Skeletal muscle cell (primary cell): ENCODE data around the gene CTU2.
"Not testable (repeated sequence)": the region's sequence is repeated elsewhere in the genome, so short reads cannot be mapped to it uniquely, and the experiment has no call there.

Experiments
- DNase-seq: peaks from one replicate; pipeline ENCODE4 v3.0.0-alpha.2; 2010; ENCODE audit warnings: low read depth
- H3K4me3 ChIP-seq: 2 replicates; pipeline ENCODE4 v1.5.1; 2011; ENCODE audit warnings: low read depth, mild to moderate bottlenecking, control low read depth, low read length, moderate library complexity

CTU2 gene

DNA sequence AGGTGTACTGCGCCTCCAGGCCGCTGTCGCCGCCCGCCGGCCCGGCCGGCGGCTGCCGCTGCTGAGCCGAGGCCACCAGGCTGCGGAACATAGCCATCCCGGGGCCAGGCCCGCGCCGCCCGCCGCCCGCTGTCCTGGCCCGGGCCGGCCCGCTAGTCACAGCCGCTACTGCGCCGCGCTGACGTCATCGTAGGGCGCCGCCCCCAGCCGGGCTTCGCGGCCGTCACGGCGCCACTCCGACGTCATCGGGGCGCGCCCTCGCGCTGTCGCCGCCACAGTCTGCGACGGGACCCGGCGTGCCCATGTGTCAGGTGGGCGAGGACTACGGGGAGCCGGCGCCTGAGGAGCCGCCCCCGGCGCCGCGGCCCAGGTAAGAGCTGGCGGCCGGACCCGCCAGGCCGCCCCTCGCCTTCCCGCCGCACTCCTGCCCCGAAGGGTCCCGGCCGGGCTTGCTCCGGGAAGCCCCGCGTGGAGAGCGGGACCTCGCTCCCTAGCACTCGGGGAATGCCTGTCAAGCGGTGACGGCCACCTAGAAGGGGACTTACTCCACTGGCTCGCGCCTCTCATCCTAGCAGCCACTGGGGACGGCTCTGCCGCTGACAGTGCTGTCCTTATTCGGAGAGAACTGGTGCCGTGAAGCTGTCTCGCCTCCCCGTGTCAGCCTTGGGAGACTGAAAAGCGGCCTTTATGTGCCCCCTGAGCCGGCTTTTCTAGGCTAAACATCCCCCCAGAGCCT lies at the start of gene CTU2, which contains the start of gene RNF166:
CTU2 (plus strand) TSS at position 275 of the 736 bp plus-strand sequence; CDS start at position 303, 28 bp downstream.
RNF166 (minus strand) TSS at position 180 of the 736 bp plus-strand sequence; CDS start at position 97, 83 bp downstream.
- peak; percentile 54 for DNase-seq

DNA sequence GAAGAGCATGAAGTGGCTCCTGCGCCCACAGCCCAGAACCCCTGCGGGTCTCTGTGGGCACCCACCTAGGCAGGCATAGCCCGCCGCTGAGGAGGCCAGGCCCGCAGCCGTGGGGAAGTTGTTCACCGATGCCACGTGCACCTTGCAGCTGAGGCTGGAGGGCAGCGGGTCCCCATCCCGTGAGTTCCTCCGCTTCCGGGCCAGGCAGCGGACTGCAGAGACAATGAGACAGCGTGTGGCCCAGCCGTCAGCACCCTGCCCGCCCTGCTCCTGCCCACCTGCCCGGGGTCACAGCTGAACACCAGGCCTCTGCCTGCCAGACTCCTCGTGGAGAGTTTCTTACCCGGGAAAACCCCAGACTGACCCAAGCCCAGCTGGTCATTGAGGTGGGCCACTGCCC lies 48.9 kb upstream of the CTU2 start:
- H3K4me3 ChIP-seq = no peak overlapping the region
- no peak for DNase-seq

More for the DNA sequence above, at the start of gene CTU2, which contains the start of gene RNF166:
- peak within 1 kb of the TSS; percentile 99 for H3K4me3 ChIP-seq

DNA sequence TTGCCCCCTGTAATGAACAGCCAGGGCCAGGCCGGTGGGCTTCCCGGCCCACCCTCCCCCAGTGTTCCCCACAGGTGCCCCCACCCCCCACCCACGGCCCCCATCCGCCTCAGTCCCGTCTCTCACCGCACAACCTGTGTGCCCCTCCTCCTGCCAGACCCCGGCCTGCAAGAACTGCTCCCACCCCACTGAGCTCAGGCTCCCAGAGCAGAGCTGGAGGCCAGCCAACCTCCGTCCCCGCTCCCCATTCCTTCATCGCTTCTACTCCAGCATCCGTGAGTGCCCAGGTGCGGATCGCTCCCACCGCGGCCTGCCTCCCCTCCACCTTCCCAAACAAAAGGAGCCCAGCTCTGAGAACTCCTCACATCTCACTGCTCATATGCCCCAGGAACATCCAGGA lies 47.6 kb upstream of the CTU2 start:
- no peak overlapping the region for H3K4me3 ChIP-seq
- DNase-seq = no peak

DNA sequence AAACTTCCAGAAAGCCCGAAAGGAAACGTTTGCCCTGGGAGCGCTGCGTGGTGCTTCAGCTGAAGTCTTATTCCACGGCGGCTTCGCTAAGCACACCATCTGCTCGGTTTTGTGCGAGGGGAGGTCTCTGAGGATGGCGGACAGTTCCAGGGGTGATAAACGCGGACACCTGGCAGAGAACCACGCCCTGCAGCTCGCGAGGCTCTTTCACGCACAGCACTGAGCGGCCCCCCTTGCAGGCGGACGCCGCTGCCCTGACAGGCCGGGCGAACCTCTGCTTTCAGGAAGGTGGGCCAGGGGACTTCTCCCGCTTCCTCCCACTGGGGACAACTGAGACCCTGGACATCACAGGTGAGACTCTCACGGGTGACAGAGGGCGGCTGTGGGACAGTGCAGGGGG lies 47.1 kb upstream of the CTU2 start:
- H3K4me3 ChIP-seq = no peak overlapping the region
- no peak for DNase-seq

DNA sequence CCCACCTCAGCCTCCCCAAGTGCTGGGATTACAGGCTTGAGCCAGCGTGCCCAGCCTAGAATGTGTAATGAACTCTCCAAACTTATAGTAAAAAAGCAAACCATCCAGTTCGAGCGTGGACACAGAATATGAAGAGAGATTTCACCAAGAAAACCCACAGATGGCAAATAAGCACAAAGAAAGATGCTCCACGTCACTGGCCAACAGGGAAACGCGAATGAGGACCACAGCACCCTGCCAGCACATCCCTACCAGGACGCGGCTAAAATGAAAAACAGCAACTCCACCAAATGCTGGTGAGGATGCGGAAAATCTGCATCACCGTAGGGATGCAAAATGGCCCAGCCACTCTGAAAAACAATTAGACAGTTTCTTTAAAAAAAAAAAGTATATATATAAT lies 44.8 kb upstream of the CTU2 start:
- no peak for DNase-seq
- H3K4me3 ChIP-seq = peak overlapping the region; percentile 95

DNA sequence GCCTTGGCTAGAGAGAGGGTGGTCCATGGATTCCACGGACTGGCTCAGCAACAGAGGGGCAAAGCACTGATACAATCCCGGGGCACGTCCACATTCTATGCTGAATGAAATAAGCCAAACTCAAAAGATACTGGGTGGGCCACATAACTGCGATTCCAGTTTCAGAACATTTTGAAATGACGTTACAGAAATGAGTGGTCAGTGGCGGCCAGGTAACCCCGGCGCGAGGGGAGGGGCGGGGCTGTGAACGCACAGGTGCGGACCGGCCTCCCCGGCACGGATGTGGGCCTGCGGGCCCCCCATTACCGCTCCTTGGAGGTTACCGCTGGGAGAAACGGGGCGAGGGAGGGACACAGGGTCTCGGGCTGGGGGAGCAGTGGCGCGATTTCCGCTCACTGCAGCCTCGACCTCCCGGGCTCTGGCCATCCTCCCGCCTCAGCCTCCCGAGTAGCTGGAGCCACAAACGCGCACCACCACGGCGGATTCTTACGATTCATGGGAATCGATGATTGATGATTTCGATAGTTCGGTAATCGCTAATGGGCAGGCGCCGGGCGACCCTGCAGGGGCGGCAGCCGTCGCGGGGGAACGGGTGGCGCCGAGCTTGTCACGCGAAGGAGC lies 44.0 kb upstream of the CTU2 start:
- no peak for DNase-seq
- peak overlapping the region; percentile 95 for H3K4me3 ChIP-seq

DNA sequence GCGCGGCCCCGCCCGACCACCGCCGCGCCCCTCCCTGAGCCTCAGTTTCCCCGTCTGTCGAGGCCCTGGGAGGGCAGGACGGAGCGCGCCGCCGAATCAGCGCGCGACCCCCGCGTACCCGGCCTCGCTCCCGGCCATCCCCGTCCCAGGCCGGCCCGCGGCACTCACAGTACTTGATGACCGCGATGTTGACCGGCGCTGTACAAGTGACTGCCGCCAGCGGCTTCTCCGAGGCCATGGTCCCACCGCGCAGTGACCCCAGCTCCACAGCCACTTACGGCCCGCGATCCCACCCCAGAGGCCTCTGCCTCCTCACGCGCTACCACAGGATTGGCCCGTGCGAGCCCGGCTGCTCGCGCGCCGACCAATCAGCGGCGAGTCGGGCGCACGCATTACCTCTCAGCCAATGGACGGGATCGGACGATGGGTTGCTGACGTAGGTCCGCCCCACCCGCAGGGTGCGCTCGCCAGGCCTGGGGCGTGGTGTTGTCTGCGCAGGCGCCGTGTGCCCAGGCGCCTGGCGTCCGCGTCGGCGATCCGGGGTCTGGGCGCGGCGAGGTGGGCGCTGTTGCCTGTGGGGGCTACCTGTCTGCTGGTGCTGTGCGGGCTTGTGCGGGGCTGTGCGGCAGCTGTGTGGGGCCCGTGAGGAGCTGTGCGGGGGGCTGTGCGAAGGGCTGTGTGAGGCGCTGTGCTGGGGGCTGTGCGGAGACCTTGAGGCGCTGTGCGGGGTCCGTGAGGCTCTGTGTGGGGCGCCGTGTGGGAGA lies 43.3 kb upstream of the CTU2 start, which contains the start of gene MVD:
MVD (minus strand) TSS at position 249 of the 764 bp plus-strand sequence; CDS start at position 238, 11 bp downstream.
- DNase-seq = peak; percentile 96
- H3K4me3 ChIP-seq = peak within 1 kb of the TSS; percentile 95

DNA sequence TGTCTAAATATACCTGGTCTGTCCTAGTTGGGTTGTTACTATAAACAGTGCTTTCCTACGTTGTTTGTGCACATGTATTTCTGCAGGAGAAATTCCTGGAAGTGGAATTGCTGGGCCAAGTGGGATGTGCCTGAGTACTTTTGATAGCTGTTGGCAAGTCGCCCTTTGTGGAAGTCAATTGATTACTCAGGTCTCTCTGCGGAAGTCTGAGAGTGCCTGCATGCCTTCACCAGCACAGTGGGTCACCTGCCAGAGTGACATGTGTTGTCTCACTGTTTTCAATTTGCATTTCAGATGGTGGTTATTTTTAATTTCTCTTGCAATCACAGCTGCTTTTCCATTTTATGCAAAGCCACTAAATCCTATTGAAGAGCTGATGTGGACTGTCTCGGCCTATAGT lies 41.2 kb upstream of the CTU2 start:
- no peak overlapping the region for H3K4me3 ChIP-seq
- DNase-seq = no peak

DNA sequence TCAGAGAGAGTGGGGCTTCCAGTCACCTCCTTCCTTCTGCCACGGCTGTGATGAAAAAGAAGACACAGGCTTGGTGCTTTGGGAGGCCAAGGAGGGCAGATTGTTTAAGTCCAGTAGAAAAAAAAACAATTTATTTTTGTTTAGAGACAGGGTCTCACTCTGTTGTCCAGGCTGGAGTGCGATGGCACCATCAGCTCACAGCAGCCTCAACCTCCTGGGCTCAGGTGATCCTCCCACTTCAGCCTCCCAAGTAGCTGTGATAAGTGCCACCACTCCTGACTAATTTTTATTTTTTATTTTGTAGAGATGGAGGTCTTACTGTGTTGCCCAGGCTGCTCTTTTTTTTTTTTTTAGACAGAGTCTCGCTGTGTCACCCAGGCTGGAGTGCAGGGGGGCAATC lies 40.7 kb upstream of the CTU2 start:
- no peak overlapping the region for H3K4me3 ChIP-seq

DNA sequence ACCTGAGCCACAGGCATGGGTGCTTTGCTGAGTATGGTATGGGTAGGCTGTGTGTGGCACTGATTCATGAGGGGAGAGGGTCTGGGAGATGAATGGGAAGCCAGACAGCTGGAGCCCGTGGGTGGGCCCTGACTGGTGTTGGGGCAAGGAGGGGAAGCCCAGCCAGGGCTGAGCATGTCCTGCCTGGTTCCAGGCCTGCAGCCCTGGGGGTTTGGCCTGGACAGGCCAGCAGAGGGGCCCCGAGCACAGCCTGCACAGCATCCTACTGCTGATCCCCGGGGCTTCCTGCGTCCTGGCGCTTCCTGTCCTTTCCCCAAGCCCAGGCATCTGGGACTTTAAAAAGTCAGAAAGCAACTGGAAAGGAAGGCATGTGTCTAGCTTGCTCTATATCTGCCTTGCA lies 38.8 kb upstream of the CTU2 start:
- no peak for DNase-seq
- H3K4me3 ChIP-seq = no peak overlapping the region

More for the DNA sequence above, 40.7 kb upstream of the CTU2 start:
- no peak for DNase-seq

DNA sequence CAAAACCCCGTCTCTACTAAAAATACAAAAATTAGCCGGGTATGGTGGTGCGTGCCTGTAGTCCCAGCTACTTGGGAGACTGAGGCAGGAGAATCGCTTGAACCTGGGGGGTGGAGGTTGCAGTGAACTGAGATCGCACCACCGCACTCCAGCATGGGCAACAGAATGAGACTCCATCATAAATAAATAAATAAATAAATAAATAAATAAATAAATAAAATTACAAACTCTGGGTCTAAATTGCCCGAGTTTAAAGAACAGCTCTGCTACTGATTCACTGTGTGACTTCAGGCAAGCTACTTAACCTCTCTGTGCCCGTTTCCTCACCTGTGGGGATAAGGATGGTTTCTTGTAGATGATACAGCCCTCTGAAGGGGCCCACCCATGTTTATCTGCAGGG lies 36.8 kb upstream of the CTU2 start:
- DNase-seq, H3K4me3 ChIP-seq: not testable (repeated sequence)

DNA sequence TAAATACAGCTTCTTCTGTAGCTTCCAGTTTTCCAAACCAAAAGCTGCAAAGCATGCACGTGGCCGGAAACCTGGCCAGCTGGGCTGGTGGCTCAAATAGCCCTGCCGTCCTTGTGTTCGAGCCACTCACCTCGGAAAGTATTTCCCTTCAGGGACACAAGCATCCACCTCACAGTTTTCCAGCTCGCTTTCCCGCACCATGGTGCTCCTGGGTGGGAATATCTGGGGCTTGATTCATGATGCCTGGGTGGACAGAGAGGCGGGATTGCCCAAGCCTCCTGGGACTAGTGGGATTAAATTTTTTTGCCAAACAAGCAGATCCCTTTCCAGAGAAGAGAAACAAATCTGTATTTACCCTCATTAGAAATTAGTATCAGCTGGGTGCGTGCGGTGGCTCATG lies 36.3 kb upstream of the CTU2 start:
- no peak overlapping the region for H3K4me3 ChIP-seq
- DNase-seq = no peak

DNA sequence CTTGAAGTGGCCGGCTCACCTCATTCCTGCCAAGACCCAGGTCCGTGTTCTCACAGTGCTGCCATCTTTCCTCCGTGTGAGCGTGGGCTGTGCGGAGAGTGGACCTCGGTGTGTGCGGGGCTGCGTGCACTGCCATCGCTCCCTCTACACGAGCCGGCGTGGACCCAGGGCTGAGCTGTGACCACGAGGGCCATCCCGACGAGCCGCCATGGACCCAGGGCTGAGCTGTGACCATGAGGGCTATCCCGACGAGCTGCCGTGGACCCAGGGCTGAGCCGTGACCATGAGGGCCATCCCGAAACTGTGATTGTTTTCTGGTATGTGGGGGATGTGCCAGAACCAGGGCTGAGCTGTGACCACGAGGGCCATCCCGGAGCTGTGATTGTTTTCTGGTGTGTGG lies 34.5 kb upstream of the CTU2 start:
- DNase-seq = no peak
- H3K4me3 ChIP-seq = no peak overlapping the region

DNA sequence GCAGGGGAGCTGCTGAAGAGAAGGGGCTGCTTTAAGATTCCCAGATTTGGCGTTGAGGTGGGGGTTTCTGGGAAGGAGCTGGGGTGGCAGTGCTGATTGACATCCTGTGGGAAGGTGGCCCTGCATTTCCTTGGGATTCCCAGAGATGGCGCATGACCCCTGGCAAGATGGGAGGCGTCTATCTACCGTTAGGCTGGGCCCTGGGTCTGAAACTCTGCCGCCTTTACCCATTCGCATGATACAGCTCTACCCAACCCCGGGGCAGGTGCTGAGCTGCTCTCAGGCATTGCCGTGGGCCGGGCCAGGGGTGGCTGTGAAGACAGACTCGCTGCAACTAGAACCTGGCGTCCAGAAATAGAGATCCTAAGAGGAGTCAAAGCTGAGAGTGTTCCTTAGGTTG lies 33.5 kb upstream of the CTU2 start:
- DNase-seq = no peak
- no peak overlapping the region for H3K4me3 ChIP-seq

DNA sequence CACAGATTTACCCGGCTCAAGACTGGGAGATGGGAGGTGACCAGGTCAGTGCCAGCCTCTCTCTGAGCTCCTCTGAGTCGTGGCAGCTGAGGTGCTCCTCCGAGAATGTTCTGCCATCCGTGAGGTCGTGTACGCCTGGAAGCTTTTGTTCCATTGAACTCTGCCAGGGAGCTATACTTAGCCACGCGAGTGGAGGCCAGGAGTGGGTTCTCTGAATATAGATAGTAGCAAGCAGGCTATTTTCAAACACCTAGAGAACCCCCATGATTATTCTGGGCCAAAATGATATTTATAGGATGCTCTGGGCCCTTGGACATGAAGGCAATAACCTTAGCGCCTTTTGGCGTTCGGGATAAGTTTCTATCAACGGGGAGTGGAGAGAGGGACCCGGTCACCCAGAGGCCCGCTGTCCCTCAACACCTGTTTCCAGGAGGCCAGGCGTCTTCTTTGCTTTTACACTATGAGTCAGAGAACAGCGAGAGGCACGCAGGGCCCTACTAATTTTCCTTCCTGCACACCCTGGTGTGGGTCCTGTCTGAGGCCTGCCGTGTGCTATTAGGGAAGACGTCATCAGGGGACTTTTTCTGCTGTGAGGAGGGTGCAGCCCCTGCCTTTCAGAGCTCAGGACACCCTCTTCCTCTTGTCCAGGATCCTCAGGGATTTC lies 32.5 kb upstream of the CTU2 start:
- no peak overlapping the region for H3K4me3 ChIP-seq
- DNase-seq = no peak

DNA sequence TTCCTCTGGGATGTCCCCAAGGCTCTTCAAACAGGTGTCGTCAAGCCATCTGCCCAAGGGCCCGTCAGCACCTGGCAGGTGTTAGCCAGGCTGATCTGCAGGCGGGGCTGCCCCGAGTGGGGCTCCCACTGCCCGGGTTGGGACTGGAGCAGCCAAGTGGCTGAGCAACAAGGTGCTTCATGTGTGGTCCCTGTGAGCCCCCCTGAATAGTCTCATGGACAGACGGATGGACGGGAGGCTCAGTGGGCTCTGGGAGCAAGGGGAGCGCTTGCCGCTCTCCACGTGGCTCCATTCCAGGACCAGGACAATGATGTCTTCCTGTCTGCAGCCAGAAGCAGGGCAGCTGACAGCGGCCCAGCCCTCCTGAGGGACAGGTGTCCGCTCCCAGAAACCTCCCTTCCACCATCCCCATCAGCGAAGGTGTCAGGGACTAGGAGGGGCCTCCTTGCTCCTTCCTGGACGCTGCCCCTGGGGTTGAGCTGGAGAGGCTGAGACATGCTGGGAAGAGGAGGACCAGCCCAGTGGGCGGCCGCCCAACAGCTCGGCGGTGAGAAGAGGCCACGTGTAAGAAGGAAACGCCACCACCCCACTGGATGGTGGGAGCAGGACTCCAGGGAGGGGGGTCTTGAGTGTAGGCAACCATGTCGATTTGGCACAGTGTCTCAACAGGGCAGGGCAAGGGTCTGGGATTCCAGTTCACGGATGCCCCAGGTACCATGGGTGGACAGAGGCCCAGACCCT lies 29.6 kb upstream of the CTU2 start:
- no peak for DNase-seq
- no peak overlapping the region for H3K4me3 ChIP-seq

DNA sequence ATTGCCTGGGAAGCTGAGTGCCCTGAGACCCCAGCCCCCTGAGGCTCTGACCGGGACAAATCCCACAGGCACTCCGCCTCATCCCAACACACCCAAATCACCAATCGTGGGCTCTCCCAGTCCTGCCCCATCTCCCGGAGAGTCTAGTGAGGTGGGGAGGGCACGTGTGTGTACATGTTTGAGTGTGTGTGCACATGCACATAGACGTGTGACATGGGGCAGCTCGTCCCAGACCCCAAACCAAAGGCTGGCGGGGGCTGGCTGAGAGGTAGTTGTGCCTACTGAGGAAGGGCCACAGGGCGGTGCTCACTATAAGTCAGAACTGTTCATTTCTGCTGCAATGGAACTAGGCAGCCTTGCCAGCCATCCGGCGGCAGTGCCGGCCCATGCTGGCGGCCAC lies 28.6 kb upstream of the CTU2 start:
- no peak overlapping the region for H3K4me3 ChIP-seq
- DNase-seq = no peak

DNA sequence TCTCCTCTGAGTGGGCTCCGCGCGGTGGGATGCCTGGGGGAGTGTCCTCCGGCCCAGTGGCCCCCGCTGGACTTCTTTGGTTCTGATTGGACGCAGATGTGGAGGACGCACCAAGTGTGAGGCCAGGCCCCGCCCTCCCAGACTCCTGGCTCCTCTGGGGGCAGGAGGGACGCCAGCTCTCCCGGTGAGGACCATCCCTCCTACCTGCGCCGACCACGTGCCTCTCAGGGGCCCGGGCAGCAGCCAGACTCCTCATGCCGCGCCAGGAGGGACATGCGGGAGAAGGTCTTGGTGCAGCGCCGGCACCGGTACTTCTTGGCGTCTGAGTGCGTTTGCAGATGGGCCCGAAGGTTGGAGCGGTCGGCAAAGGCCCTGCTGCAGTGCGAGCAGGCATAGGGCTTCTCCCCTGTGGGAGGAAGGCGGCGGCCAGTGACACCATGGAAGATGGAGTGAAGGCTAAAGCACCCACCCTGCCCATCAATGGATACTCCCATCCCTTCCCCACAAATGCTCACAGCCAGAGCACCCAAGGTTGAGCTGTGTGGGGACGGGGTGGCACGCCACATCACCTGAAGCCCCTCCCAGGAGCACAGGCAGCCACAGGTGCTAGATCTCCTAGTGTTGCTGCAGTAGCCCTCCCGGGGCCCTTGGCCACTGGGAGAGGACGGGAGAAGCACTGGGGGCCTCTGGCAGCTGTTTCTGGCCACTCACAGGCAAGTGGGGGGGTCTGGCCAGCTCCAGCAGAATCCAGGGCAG lies 27.9 kb upstream of the CTU2 start:
- no peak for DNase-seq
- no peak overlapping the region for H3K4me3 ChIP-seq
